Activated CD4-positive, alpha-beta T cell treated with anti-CD3 and anti-CD28 coated beads for 36 hours (primary cell): ENCODE results near the gene KLK14. TPM values are rescaled to one million over a fixed set of nuclear protein-coding genes. Genes with fewer than 3 reads are reported as not detected.

Source experiments
- ATAC-seq: fragments of 200-7000 bp; cut with Tn5 transposase; one replicate; pipeline ENCODE4 v1.10.0; 2021; ENCODE audit warnings: mild to moderate bottlenecking, moderate library complexity
- CTCF ChIA-PET: fragments of 350-600 bp; sonication (Branson Sonifier 250); formaldehyde crosslinking; loops from one replicate; lab custom pipeline; 2021; ENCODE audit warnings: antibody characterized with exemption; lab: Charles Lee
- POLR2A ChIA-PET: fragments of 350-600 bp; sonication (Branson Sonifier 250); formaldehyde crosslinking; loops from one replicate; lab custom pipeline; 2021; ENCODE audit warnings: antibody characterized with exemption, inconsistent platforms; lab: Charles Lee
- DNase-seq: peaks from one replicate; pipeline ENCODE4 v3.0.0-alpha.2; 2020
- H3K27ac Mint-ChIP-seq: one replicate; pipeline ENCODE4 v1.8.0; 2021; ENCODE audit warnings: mixed read lengths
- H3K27me3 Mint-ChIP-seq: one replicate; pipeline ENCODE4 v1.8.0; 2021; ENCODE audit warnings: mixed read lengths
- H3K36me3 Mint-ChIP-seq: one replicate; pipeline ENCODE4 v1.8.0; 2021; ENCODE audit warnings: low read depth, mixed read lengths
- H3K4me1 Mint-ChIP-seq: one replicate; pipeline ENCODE4 v1.8.0; 2021; ENCODE audit warnings: mixed read lengths
- H3K4me3 Mint-ChIP-seq: one replicate; pipeline ENCODE4 v1.8.0; 2021; ENCODE audit warnings: mild to moderate bottlenecking, moderate library complexity, mixed read lengths
- H3K9me3 Mint-ChIP-seq: one replicate; pipeline ENCODE4 v1.8.0; 2021; ENCODE audit warnings: low read depth, mixed read lengths
- intact Hi-C, 2 experiments: fragments of 100-400 bp; cut with DNase I in 1 of 2; cut with micrococcal nuclease in 1 of 2; formaldehyde crosslinking; loops; one replicate each; pipeline versions ENCODE4 v1.14.2 to v1.15.1; 2022 to 2024; cut with DNase I, micrococcal nuclease
- total RNA-seq, 2 experiments: library from RNA; stranded (reverse); gene quantifications; one replicate each; pipeline ENCODE4 v1.2.3, GENCODE V29; 2021

KLK14 gene
- total RNA-seq, 2 experiments from 2014 or later, result 0.69 to 1.1 TPM

GRCh38 chr19:51096473-51097165 is 13.9 kb upstream of the KLK14 start:
- ATAC-seq, result no peak
- Mint-ChIP-seq H3K36me3 (peaks cover 16% of the 10 kb centered on the region), H3K4me1 (peaks cover 17% of the 10 kb centered on the region), H3K27me3 (no peaks in the 10 kb centered on the region), H3K9me3 (no peaks in the 10 kb centered on the region), H3K27ac (no peak overlapping the region), H3K4me3 (no peak overlapping the region)
- intact Hi-C loops, result loop anchor here in 1 of 2 experiments (1.0 kb wide), 1 partner anchor 167 kb away; no protein-coding TSS in a partner anchor
- CTCF ChIA-PET, result interaction anchor here (0.6 to 1.8 kb wide), 15 partner anchors 8 to 320 kb away, joined by 3 to 7 read pairs (median 3); no protein-coding TSS in a partner anchor
- DNase-seq, result no peak
- POLR2A ChIA-PET, result no interaction called here

- ChIA-PET CTCF (interaction anchor here (1.0 to 3.7 kb wide), 3 partner anchors 34 to 74 kb away, joined by 3 to 10 read pairs (median 3); no protein-coding TSS in a partner anchor), POLR2A (no interaction called here)
- no peak overlapping the region for H3K27ac Mint-ChIP-seq
- no peak for ATAC-seq
- intact Hi-C loops, result loop anchor here in 1 of 2 experiments (1.0 kb wide), 2 partner anchors 73 to 164 kb away; no protein-coding TSS in a partner anchor
- DNase-seq, result peak; percentile 68
- H3K36me3 Mint-ChIP-seq, result peaks cover 10% of the 10 kb centered on the region
- no peak overlapping the region for H3K4me3 Mint-ChIP-seq
- H3K27me3 Mint-ChIP-seq, result no peaks in the 10 kb centered on the region
- no peaks in the 10 kb centered on the region for H3K9me3 Mint-ChIP-seq
- H3K4me1 Mint-ChIP-seq, result peaks cover 15% of the 10 kb centered on the region
These were observed 12.1 kb upstream of the KLK14 start for GRCh38 chr19:51094696-51095279.

- POLR2A ChIA-PET, result no interaction called here
- Mint-ChIP-seq H3K4me1 (peaks cover 12% of the 10 kb centered on the region), H3K27me3 (no peaks in the 10 kb centered on the region), H3K9me3 (no peaks in the 10 kb centered on the region), H3K4me3 (no peak overlapping the region), H3K36me3 (peaks cover 10% of the 10 kb centered on the region), H3K27ac (no peak overlapping the region)
- no peak for ATAC-seq
- DNase-seq, result no peak
- CTCF ChIA-PET, result interaction anchor here (0.5 to 3.7 kb wide), 5 partner anchors 8 to 251 kb away, joined by 3 to 10 read pairs (median 3); no protein-coding TSS in a partner anchor
- intact Hi-C loops, result loop anchor here (1.0 to 2.0 kb wide), 3 partner anchors 72 to 163 kb away; no protein-coding TSS in a partner anchor
These were observed 11.0 kb upstream of the KLK14 start for GRCh38 chr19:51093510-51094345.

GRCh38 chr19:51093101-51093500 is 10.4 kb upstream of the KLK14 start:
- H3K4me3 Mint-ChIP-seq, result no peak overlapping the region
- intact Hi-C loops, result loop anchor here in 1 of 2 experiments (2.0 kb wide), 1 partner anchor 162 kb away; no protein-coding TSS in a partner anchor
- ATAC-seq (no peak), DNase-seq (no peak)
- peaks cover 10% of the 10 kb centered on the region for H3K36me3 Mint-ChIP-seq
- no peaks in the 10 kb centered on the region for H3K27me3 Mint-ChIP-seq
- H3K4me1 Mint-ChIP-seq, result peaks cover 12% of the 10 kb centered on the region
- POLR2A ChIA-PET, result no interaction called here
- CTCF ChIA-PET, result interaction anchor here (0.7 to 3.7 kb wide), 2 partner anchors 8 to 73 kb away, joined by 3 to 10 read pairs; no protein-coding TSS in a partner anchor
- no peak overlapping the region for H3K27ac Mint-ChIP-seq
- H3K9me3 Mint-ChIP-seq, result no peaks in the 10 kb centered on the region

GRCh38 chr19:51091895-51092873 is 9.5 kb upstream of the KLK14 start:
- H3K4me1 Mint-ChIP-seq, result peaks cover 11% of the 10 kb centered on the region
- DNase-seq (no peak), ATAC-seq (no peak)
- POLR2A ChIA-PET, result no interaction called here
- no peak overlapping the region for H3K4me3 Mint-ChIP-seq
- CTCF ChIA-PET, result interaction anchor here (0.6 to 3.7 kb wide), 5 partner anchors 10 to 1351 kb away, joined by 3 to 10 read pairs (median 3); no protein-coding TSS in a partner anchor
- no peaks in the 10 kb centered on the region for H3K27me3 Mint-ChIP-seq
- H3K9me3 Mint-ChIP-seq, result no peaks in the 10 kb centered on the region
- no peak overlapping the region for H3K27ac Mint-ChIP-seq
- intact Hi-C loops, result loop anchor here in 1 of 2 experiments (2.0 kb wide), 1 partner anchor 161 kb away; no protein-coding TSS in a partner anchor
- H3K36me3 Mint-ChIP-seq, result peaks cover 10% of the 10 kb centered on the region

GRCh38 chr19:51091126-51091525 is 8.4 kb upstream of the KLK14 start:
- no peak overlapping the region for H3K4me3 Mint-ChIP-seq
- H3K27ac Mint-ChIP-seq, result no peak overlapping the region
- ChIA-PET CTCF (interaction anchor here (0.8 to 1.3 kb wide), 2 partner anchors 11 to 173 kb away, joined by 3 read pairs; no protein-coding TSS in a partner anchor), POLR2A (no interaction called here)
- DNase-seq (no peak), ATAC-seq (no peak)
- intact Hi-C loops, result no loop called here
- no peaks in the 10 kb centered on the region for H3K27me3 Mint-ChIP-seq
- no peaks in the 10 kb centered on the region for H3K9me3 Mint-ChIP-seq
- H3K4me1 Mint-ChIP-seq, result peaks cover 4% of the 10 kb centered on the region
- H3K36me3 Mint-ChIP-seq, result peaks cover 2% of the 10 kb centered on the region

- H3K4me1 Mint-ChIP-seq, result peaks cover 4% of the 10 kb centered on the region
- H3K9me3 Mint-ChIP-seq, result no peaks in the 10 kb centered on the region
- no peaks in the 10 kb centered on the region for H3K27me3 Mint-ChIP-seq
- no peak overlapping the region for H3K4me3 Mint-ChIP-seq
- no peaks in the 10 kb centered on the region for H3K36me3 Mint-ChIP-seq
- ChIA-PET POLR2A (no interaction called here), CTCF (interaction anchor here (0.8 to 1.3 kb wide), 2 partner anchors 11 to 172 kb away, joined by 3 read pairs; no protein-coding TSS in a partner anchor)
- H3K27ac Mint-ChIP-seq, result no peak overlapping the region
- DNase-seq (no peak), ATAC-seq (no peak)
- intact Hi-C loops, result no loop called here
These were observed 7.8 kb upstream of the KLK14 start for GRCh38 chr19:51090471-51090870.

GRCh38 chr19:51089786-51090185 is 7.1 kb upstream of the KLK14 start:
- no peaks in the 10 kb centered on the region for H3K9me3 Mint-ChIP-seq
- H3K36me3 Mint-ChIP-seq, result no peaks in the 10 kb centered on the region
- H3K27ac Mint-ChIP-seq, result no peak overlapping the region
- ChIA-PET POLR2A (no interaction called here), CTCF (no interaction called here)
- ATAC-seq, result no peak
- H3K4me3 Mint-ChIP-seq, result no peak overlapping the region
- DNase-seq, result no peak
- H3K4me1 Mint-ChIP-seq, result peaks cover 4% of the 10 kb centered on the region
- intact Hi-C loops, result no loop called here
- no peaks in the 10 kb centered on the region for H3K27me3 Mint-ChIP-seq

- CTCF ChIA-PET, result interaction anchor here (0.6 to 1.0 kb wide), 2 partner anchors 10 to 190 kb away, joined by 3 to 4 read pairs; no protein-coding TSS in a partner anchor
- H3K4me3 Mint-ChIP-seq, result no peak overlapping the region
These were observed 3.6 kb upstream of the KLK14 start for GRCh38 chr19:51086153-51086850.

More at GRCh38 chr19:51086153-51086850, 3.6 kb upstream of the KLK14 start:
- ATAC-seq (no peak), DNase-seq (no peak)
- H3K4me1 Mint-ChIP-seq, result no peaks in the 10 kb centered on the region
- intact Hi-C loops, result no loop called here
- no peaks in the 10 kb centered on the region for H3K36me3 Mint-ChIP-seq
- POLR2A ChIA-PET, result interaction anchor here (0.5 kb wide), 1 partner anchor 242 kb away, joined by 6 read pairs; no protein-coding TSS in a partner anchor
- H3K27ac Mint-ChIP-seq, result no peak overlapping the region
- H3K27me3 Mint-ChIP-seq, result peaks cover 7% of the 10 kb centered on the region
- no peaks in the 10 kb centered on the region for H3K9me3 Mint-ChIP-seq
